ENCODE data around the gene SLCO1A2.
A peak's percentile ranks its signal among the peaks of the same experiment; 100 is the strongest.

Gene SLCO1A2

DNA sequence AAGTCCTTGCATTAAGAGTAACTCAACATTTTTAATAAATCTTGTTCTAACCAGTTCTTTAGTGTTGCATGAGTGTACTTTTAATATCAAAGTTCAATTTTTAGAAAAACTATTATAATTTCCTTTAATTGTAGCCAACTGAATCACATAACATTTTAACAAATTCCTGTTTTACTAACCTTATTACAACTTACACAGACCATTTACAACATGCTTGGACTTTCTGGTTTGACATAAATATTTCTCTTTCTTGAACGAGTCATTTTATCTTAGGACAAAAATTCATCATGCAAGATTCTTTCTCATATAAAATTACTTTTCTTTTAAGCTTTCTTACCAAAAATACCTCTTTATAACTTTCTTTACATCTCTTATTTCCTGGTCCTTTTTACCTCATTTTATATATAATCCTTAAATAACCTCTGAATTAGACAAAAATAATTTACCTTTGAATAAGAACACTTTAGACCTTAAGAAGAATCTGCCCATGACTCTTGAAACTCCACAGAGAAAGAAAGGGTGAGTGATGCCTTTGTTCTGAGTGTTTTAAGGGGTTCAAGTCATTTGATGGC is 3.9 kb downstream of the SLCO1A2 start:
- no peak for DNase-seq (ENCODE audit: low read depth, low spot score)

- DNase-seq (ENCODE audit: low read depth, low spot score), result no peak
These were observed 6.1 kb downstream of the SLCO1A2 start for GRCh38 chr12:21328578-21328977.

- peak; percentile 61 for DNase-seq (ENCODE audit: low read depth, low spot score)
These were observed 10.2 kb downstream of the SLCO1A2 start for GRCh38 chr12:21324551-21324950.

GRCh38 chr12:21323736-21324135 is 11.0 kb downstream of the SLCO1A2 start:
- DNase-seq (ENCODE audit: low read depth, low spot score), result no peak

- no peak for DNase-seq (ENCODE audit: low read depth, low spot score)
These were observed 25.9 kb downstream of the SLCO1A2 start for GRCh38 chr12:21308785-21309184.

DNA sequence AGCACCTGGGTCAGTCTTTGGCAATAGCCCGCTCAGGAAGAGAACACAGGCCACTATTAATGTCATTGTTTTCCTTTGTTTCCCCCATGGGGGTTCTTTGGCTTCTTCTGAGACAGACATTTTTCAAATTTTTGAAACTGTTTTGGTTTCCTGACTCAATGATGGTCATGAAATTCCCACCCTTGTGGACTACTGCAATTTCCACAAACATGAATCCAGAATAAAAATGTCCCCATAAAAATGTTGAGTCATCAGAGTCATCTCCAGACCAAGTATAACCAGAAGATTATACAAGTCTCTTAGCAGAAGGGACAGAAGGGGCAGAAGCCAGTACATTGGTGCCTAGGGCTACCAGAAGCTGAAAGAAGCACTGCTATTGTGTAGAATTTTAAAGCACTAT is 29.1 kb downstream of the SLCO1A2 start:
- no peak for DNase-seq (ENCODE audit: low read depth, low spot score)

- no peak for DNase-seq (ENCODE audit: low read depth, low spot score)
These were observed 34.1 kb downstream of the SLCO1A2 start for GRCh38 chr12:21300632-21301031.

DNA sequence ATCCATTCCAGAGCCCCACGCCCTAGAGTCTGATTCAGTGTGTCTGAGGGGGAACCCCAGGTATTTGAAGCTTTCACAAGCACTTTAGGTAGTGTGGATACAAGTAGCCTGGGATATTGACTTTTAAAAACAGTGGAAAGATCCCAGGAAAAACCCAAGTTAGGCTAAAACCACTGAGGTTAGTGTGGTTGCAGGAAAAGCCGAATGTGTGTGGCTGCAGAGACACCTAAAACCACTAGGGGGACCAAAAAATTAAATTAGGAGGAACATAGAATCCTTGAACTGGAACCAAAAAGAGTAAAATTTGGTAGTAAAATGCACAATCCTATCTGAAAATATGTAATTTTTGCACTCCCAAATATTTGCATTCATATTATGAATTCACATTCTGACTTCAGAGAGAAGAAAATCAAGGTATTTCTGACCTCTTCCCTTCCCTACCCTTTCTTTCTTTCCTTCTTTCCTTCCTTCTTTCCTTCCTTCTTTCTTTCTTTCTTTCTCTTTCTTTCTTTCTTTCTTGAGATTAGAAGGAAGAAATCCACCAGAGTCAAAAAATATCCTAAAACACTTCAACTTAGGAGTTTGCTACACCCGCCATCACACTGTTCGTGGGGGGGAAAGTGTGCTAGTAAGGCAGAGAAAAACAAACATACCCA is 37.8 kb downstream of the SLCO1A2 start:
- DNase-seq (ENCODE audit: low read depth, low spot score), result no peak

GRCh38 chr12:21296348-21296747 is 38.4 kb downstream of the SLCO1A2 start:
- DNase-seq (ENCODE audit: low read depth, low spot score), result no peak

GRCh38 chr12:21294176-21294575 is 40.5 kb downstream of the SLCO1A2 start:
- no peak for DNase-seq (ENCODE audit: low read depth, low spot score)

DNA sequence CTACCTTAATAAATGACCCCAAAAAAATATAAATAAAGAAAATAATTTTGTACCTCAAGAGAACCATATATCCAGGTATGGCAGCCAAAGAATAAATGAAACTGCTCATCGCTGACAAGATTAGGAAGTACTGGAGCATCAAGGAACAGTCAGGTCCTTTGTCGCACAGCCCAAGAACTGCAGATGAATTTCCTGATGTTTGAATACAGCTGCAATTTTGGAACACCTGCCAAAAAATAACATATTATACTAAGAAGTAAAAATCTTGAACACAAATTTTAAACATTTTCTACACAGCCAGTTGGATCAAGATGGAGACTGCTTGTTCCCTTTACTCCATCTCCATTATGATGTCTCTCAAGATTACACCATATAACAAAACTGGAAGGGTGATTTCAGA is 42.6 kb downstream of the SLCO1A2 start:
- no peak for DNase-seq (ENCODE audit: low read depth, low spot score)

DNA sequence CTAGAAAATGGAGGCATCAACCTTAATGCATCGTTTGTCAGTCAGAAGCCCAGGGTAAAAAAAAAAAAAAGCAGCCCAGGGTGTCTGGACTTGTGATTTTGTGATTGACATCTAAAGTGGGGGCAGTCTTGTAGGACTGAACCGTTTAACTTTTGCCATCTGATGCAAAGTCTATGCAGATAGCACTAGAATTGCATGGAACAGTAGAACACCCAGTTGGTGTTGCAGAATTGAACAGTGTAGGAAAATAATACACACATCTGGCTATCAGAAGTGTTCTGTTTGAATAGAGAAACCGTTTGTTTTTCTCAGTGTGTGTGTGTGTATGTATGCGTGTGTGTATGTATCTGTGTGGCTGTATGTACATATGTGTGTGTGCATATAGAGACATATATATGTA is 45.0 kb downstream of the SLCO1A2 start:
- no peak for DNase-seq (ENCODE audit: low read depth, low spot score)

- no peak for DNase-seq (ENCODE audit: low read depth, low spot score)
These were observed 57.9 kb downstream of the SLCO1A2 start for GRCh38 chr12:21276826-21277225.

DNA sequence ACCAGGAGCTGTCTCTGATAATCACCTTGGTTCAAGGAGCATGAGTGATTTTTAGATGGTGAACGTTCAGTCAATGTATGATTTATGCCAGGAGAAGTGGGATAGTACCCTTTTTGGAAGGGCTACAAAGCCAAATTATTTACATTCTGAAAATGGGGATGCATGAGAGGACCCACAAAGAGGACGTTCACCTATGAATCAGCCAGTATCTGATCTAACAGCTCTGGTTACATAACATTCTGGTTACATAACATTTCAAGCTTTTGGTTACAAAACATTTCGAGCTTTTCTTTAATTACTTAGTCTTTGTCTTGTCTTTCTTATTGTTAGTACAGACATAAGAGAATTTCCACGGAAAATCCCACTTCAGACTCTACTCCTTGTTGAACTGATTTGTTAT is 68.8 kb downstream of the SLCO1A2 start:
- no peak for DNase-seq (ENCODE audit: low read depth, low spot score)

DNA sequence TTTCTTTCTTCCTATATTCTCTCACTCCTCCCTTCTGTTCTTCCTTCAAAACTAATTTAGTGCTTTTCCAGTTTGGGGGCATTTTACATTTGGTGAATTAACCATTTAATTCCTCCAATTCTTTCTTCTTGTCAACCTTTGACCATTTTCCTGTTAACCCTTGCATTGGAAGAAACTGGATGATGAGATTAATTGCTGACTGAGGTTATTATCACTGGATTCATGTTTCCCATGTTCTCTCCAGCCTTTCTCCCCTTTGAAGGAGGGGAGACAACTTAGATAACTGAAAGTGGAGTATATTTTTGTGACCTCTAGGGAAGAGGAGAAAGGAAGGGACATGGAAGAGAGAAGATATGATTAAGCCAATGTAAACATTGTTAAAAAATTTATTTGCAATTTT is 70.5 kb downstream of the SLCO1A2 start:
- no peak for DNase-seq (ENCODE audit: low read depth, low spot score)

DNA sequence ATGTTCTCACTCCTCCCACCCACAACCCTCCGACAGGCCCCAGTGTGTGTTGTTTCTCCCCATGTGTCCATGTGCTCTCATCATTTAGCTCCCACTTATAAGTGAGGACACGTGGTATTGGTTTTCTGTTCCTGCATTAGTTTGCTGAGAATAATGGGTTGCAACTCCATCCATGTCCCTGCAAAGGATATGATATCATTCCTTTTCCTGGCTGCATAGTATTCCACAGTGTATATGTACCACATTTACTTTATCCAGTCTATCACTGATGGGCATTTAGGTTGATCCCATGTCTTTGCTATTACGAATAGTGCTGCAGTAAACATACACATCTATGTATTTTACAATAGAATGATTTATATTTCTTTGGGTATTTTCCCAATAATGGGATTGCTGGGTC is 77.5 kb downstream of the SLCO1A2 start:
- DNase-seq (ENCODE audit: low read depth, low spot score), result no peak

DNA sequence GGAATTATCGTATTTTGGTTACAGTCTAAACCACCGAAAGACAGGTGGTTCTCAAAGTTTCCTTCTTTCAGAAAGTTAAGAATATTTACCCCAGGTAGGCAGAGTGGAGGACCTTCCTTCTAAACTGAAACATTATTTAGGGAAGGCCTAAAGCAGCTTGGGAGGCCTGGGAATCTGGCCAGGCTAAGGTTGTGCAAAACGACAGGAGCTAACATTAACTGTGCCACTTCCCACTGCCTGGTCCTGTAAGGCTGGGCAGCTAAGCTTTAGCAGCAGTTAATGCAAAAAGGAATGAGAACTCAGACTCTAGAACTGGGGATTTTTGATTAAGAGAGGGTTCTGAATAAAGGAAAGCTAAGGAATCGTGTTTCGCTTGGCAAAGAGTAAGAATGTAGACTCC is 82.6 kb downstream of the SLCO1A2 start:
- no peak for DNase-seq (ENCODE audit: low read depth, low spot score)

GRCh38 chr12:21248679-21249078 is 86.0 kb downstream of the SLCO1A2 start:
- DNase-seq (ENCODE audit: low read depth, low spot score), result no peak

GRCh38 chr12:21239866-21240265 is 94.9 kb downstream of the SLCO1A2 start:
- DNase-seq (ENCODE audit: low read depth, low spot score), result no peak

DNA sequence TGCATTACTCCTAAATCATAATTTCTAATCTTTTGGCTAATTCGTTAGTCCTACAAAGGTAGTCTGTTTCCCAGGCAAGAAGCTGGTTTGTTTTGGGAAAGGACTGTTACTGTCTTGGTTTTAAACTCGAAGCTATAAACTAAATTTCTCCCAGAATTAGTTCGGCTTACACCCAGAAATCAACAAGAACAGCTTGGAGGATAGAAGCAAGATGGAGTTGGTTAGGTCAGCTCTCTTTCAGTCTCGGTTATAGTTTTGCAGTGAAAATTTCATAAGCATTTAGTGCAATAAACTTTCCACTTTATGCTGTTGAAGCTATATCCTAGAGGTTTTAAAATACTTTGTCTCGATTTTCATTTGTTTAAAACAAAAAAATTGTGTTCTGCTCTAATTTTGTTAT is 100.3 kb downstream of the SLCO1A2 start:
- no peak for DNase-seq (ENCODE audit: low read depth, low spot score)

DNA sequence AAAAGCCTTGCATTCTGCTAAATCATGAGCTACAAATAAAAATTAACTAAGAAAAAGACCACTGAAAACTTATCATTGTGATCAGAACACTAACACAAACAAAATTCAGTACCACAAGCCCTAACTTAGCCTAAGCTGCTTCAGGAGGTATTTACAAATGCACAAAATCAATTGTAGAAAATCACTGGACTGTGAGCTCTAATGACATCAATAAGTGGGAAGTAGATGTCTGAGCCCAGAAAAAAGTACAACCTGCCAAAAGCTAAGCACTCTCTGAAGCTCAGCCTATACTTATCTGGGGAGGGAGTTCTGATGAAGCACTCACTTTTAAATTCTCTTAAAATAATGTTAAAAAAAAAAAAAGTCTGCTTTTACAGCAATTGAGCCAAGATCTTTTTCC is 110.8 kb downstream of the SLCO1A2 start:
- DNase-seq (ENCODE audit: low read depth, low spot score), result no peak

DNA sequence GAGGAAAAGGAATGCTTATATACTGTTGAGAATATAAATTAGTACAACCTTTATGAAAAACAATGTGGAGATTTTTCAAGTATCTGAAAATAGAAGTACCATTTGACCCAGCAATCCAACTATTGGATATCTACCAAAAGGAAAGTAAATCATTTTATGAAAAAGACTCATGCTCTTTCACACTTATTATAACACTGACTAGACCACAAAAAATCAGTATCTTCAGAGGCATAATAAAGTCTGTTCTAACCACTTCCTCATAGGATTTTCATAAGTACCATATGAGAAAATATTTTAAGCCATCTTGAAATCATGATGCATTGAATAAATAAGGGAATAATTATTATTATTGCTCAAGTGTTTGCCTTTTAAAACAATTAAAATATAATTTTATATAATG is 112.9 kb downstream of the SLCO1A2 start:
- DNase-seq (ENCODE audit: low read depth, low spot score), result no peak

DNA sequence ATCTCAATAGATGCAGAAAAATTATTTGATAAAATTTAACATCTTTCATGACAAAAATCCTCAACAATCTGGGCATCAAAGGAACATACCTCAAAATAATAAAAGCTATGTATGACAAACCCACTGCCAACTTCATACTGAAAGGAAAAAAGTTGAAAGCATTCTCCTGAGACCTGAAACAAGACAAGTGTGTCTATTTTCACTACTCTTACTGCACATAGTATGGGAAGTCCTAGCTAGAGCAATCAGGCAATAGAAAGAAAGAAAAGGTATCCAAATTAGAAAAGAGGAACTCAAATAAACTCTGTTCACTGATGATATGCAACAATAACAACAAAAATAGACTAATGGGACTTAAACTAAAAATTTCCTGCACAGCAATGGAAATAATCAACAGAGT is 113.6 kb downstream of the SLCO1A2 start:
- DNase-seq (ENCODE audit: low read depth, low spot score), result no peak

GRCh38 chr12:21220266-21220665 is 114.5 kb downstream of the SLCO1A2 start:
- DNase-seq (ENCODE audit: low read depth, low spot score), result no peak
